T-helper 1 cell (primary cell): ENCODE measurements around the gene EIF1.
"Not testable (repeated sequence)": the region's sequence is repeated elsewhere in the genome, so short reads cannot be mapped to it uniquely, and the experiment has no call there.

Experiments used
- DNase-seq, 5 donors: peaks; one replicate each; pipeline ENCODE4 v3.0.0-alpha.2; 2012 to 2020
- total RNA-seq, 4 donors: gene quantifications; one replicate each; lab custom pipeline; 2026; lab: John Stamatoyannopoulos, UW

Gene EIF1
- 1,317 to 1,643 (median 1,503) reads per million in 4 donors for total RNA-seq

- DNase-seq: peak; percentile 99 to 100 (median 99)
Observed at GRCh38 chr17:41688641-41689496, at the start of gene EIF1. Gene EIF1, plus strand, starts transcription at chr17:41688885. Its CDS starts 154 bp downstream, at chr17:41689039.

GRCh38 chr17:41638941-41639340, 49.7 kb upstream of the EIF1 start:
- no peak for DNase-seq

- no peak for DNase-seq
Observed at GRCh38 chr17:41639492-41640473, 48.9 kb upstream of the EIF1 start.

- DNase-seq: not testable (repeated sequence)
Observed at GRCh38 chr17:41640596-41640995, 48.1 kb upstream of the EIF1 start.

- DNase-seq: no peak
Observed at GRCh38 chr17:41642252-41643156, 46.2 kb upstream of the EIF1 start.

GRCh38 chr17:41647038-41647813, 41.5 kb upstream of the EIF1 start:
- DNase-seq: no peak

- DNase-seq: peak; percentile 75 to 88 (median 77)
Observed at GRCh38 chr17:41647940-41648410, 40.7 kb upstream of the EIF1 start.

GRCh38 chr17:41648411-41649195, 40.1 kb upstream of the EIF1 start:
- peak; percentile 67 to 81 (median 78) for DNase-seq

- DNase-seq: no peak
Observed at GRCh38 chr17:41649923-41650519, 38.7 kb upstream of the EIF1 start.

- DNase-seq: no peak
Observed at GRCh38 chr17:41650794-41651624, 37.7 kb upstream of the EIF1 start.

- no peak for DNase-seq
Observed at GRCh38 chr17:41651625-41652460, 36.8 kb upstream of the EIF1 start.

- DNase-seq: no peak
Observed at GRCh38 chr17:41652461-41652970, 36.2 kb upstream of the EIF1 start.

- no peak for DNase-seq
Observed at GRCh38 chr17:41653421-41653820, 35.3 kb upstream of the EIF1 start.

- DNase-seq: no peak
Observed at GRCh38 chr17:41653892-41654677, 34.6 kb upstream of the EIF1 start.

GRCh38 chr17:41654678-41655607, 33.7 kb upstream of the EIF1 start:
- no peak for DNase-seq

GRCh38 chr17:41655611-41656111, 33.0 kb upstream of the EIF1 start:
- DNase-seq: no peak
